HepG2 (cell line): ENCODE data around the gene FBXO2. TPM values are rescaled to one million over a fixed set of nuclear protein-coding genes. Genes with fewer than 3 reads are reported as not detected.

ENCODE experiments used
- CEBPG ChIP-seq: IDR thresholded peaks from 2 replicates; pipeline ENCODE4 v1.6.1; 2016
- CHD2 ChIP-seq: IDR thresholded peaks from 2 replicates; pipeline ENCODE4 v1.6.1; 2011; ENCODE audit warnings: low read depth, low read length, improper control_type of control experiment
- FOXC1 ChIP-seq: sonication (generic); formaldehyde crosslinking; IDR thresholded peaks from 2 replicates; pipeline ENCODE4 v1.8.0; 2022; ENCODE audit warnings: mild to moderate bottlenecking, missing genetic modification reagents, borderline replicate concordance
- GFI1 ChIP-seq: sonication (generic); formaldehyde crosslinking; IDR thresholded peaks from 2 replicates; pipeline ENCODE4 v1.5.0; 2020; ENCODE audit warnings: missing genetic modification reagents, mild to moderate bottlenecking, borderline replicate concordance
- HDAC2 ChIP-seq: sonication (generic); formaldehyde crosslinking; IDR thresholded peaks from 2 replicates; pipeline ENCODE4 v1.4.0; 2020; ENCODE audit warnings: missing genetic modification reagents
- KMT2A ChIP-seq: sonication (generic); formaldehyde crosslinking; IDR thresholded peaks from 2 replicates; pipeline ENCODE4 v1.4.0; 2020; ENCODE audit warnings: missing genetic modification reagents
- MAF1 ChIP-seq: sonication (generic); formaldehyde crosslinking; IDR thresholded peaks from 2 replicates; pipeline ENCODE4 v1.5.0; 2020; ENCODE audit warnings: missing genetic modification reagents, borderline replicate concordance
- MYC ChIP-seq: sonication (generic); formaldehyde crosslinking; IDR thresholded peaks from 2 replicates; pipeline ENCODE4 v1.9.0; 2021; ENCODE audit warnings: missing genetic modification reagents, borderline replicate concordance
- PHF8 ChIP-seq: sonication (generic); formaldehyde crosslinking; IDR thresholded peaks from 2 replicates; pipeline ENCODE4 v1.5.0; 2020; ENCODE audit warnings: missing genetic modification reagents
- SIX1 ChIP-seq: sonication (generic); formaldehyde crosslinking; IDR thresholded peaks from 2 replicates; pipeline ENCODE4 v1.4.0; 2020; ENCODE audit warnings: missing genetic modification reagents, borderline replicate concordance
- SRSF1 ChIP-seq: fragments of 200-400 bp; formaldehyde crosslinking; optimal IDR thresholded peaks from 2 replicates; pipeline ENCODE3; 2017; ENCODE audit warnings: mild to moderate bottlenecking, low read depth, low read length, moderate library complexity
- STAT5B ChIP-seq: sonication (generic); formaldehyde crosslinking; IDR thresholded peaks from 2 replicates; pipeline ENCODE4 v1.4.0; 2020; ENCODE audit warnings: missing genetic modification reagents
- ZBTB3 ChIP-seq: sonication (generic); formaldehyde crosslinking; IDR thresholded peaks from 2 replicates; pipeline ENCODE4 v1.4.0; 2020; ENCODE audit warnings: low read depth, mild to moderate bottlenecking, moderate library complexity, missing genetic modification reagents, borderline replicate concordance
- ZNF160 ChIP-seq: sonication (generic); formaldehyde crosslinking; IDR thresholded peaks from 2 replicates; pipeline ENCODE4 v1.8.0; 2022; ENCODE audit warnings: mild to moderate bottlenecking, inconsistent platforms, missing genetic modification reagents
- ZNF20 ChIP-seq: sonication (generic); formaldehyde crosslinking; IDR thresholded peaks from 2 replicates; pipeline ENCODE4 v1.4.0; 2020; ENCODE audit warnings: mild to moderate bottlenecking, moderate library complexity, missing genetic modification reagents
- ZNF326 ChIP-seq: sonication (generic); formaldehyde crosslinking; IDR thresholded peaks from 2 replicates; pipeline ENCODE4 v1.4.0; 2020; ENCODE audit warnings: missing genetic modification reagents, borderline replicate concordance
- ZNF34 ChIP-seq: sonication (generic); formaldehyde crosslinking; IDR thresholded peaks from 2 replicates; pipeline ENCODE4 v1.4.0; 2020; ENCODE audit warnings: mild to moderate bottlenecking, missing genetic modification reagents, borderline replicate concordance
- ZNF644 ChIP-seq: IDR thresholded peaks from 2 replicates; pipeline ENCODE4 v1.6.1; 2016; ENCODE audit warnings: low read depth
- ZNF652 ChIP-seq: IDR thresholded peaks from 2 replicates; pipeline ENCODE4 v1.6.1; 2016; ENCODE audit warnings: low read depth, borderline replicate concordance
- ZNF737 ChIP-seq: sonication (generic); formaldehyde crosslinking; IDR thresholded peaks from 2 replicates; pipeline ENCODE4 v1.5.0; 2020; ENCODE audit warnings: missing genetic modification reagents, mild to moderate bottlenecking, borderline replicate concordance
- ZNF879 ChIP-seq: sonication (generic); formaldehyde crosslinking; IDR thresholded peaks from 2 replicates; pipeline ENCODE4 v1.8.1; 2023; ENCODE audit warnings: missing genetic modification reagents
- ZSCAN25 ChIP-seq: sonication (generic); formaldehyde crosslinking; IDR thresholded peaks from 2 replicates; pipeline ENCODE4 v1.8.0; 2022; ENCODE audit warnings: mild to moderate bottlenecking, missing genetic modification reagents
- polyA plus RNA-seq, 8 experiments: library from polyadenylated mRNA; depleted of rRNA in 3 of 8; stranded (reverse) in 7 of 8; unstranded in 1 of 8; fragments of >200 nt; fragmentation: Illumina TruSeq in 4 of 8; extraction: Trizol in 4 of 8; gene quantifications; 2 replicates each; pipeline versions ENCODE4 v1.2.1 to v1.2.3, GENCODE V29; 2011 to 2016; ENCODE audit warnings: low read depth in 4 of 8, missing spikeins in 1 of 8, mixed read lengths in 1 of 8; ENCODE audit not compliant: insufficient read depth in 1 of 8
- total RNA-seq, 5 experiments: library from RNA; depleted of rRNA; stranded (reverse); fragments of >200 nt; fragmentation: Illumina TruSeq; extraction: Trizol; gene quantifications; 2 replicates each; pipeline ENCODE4 v1.2.3, GENCODE V29; 2016; ENCODE audit warnings: low read depth in 1 of 5
- TF ChIP-seq, protein P1 (sequence below): sonication (generic); formaldehyde crosslinking; IDR thresholded peaks from 2 replicates; pipeline ENCODE4 v1.4.0; 2020; ENCODE audit warnings: mild to moderate bottlenecking, missing genetic modification reagents
- TF ChIP-seq, protein P2 (sequence below): IDR thresholded peaks from 2 replicates; pipeline ENCODE4 v1.6.1; 2016
- TF ChIP-seq, protein P3 (sequence below): sonication (generic); formaldehyde crosslinking; conservative IDR thresholded peaks from 2 replicates; pipeline ENCODE4 v1.8.0; 2022; ENCODE audit warnings: missing genetic modification reagents
- TF ChIP-seq, protein P4 (sequence below): sonication (generic); formaldehyde crosslinking; IDR thresholded peaks from 2 replicates; pipeline ENCODE4 v1.5.1; 2020; ENCODE audit warnings: missing genetic modification reagents, mild to moderate bottlenecking, borderline replicate concordance

FBXO2 gene
- total and polyA plus RNA-seq, 2 of the 13 experiments (the other 11 are each of a cell fraction or from before 2014, with no cell fraction given) = 79.3 to 112 TPM

DNA sequence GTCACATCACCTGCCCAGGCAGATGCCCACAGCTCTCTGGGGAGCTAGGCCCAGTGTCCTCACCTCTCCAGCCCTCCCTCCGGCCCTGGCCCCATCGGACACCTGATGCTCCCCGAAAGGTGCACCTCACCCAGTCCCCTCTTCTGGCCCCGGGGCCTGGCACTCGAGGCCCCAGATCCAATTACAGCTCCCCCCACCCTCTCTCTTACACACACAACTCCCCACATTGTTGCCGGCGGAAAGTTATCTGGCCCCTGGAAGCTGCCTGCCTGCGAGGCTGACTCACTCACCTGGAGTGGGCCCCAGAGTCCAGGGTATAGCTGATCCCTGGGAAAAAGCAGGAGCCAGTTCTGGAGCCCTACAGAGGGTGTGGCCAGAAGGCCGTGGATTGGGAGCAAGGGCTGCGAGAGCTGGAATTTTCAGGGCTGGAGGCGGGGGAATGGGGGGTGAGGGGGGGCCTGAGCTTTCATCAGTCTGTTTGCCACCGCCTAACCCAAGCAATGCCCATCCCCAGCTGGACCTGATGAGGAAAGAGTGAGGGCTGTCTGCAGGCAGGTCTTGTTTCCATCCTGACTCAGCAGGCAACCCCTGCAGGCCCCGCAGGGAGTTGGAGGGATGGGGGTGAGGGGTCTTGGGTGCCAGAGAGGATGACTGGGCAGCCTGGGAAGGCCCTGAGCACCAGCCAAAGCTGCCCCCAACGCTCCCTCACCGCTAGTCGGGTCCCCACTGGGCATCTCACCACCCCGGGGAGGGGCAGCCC lies 948 bp downstream of the FBXO2 start (continued):
- TF ChIP-seq ZNF737 (CRISPR knock-in tag) (no peak), ZNF160 (CRISPR knock-in tag) (no peak), ZNF34 (no peak), SRSF1 (no peak), ZNF879 (CRISPR knock-in tag) (no peak), FOXC1 (CRISPR knock-in tag) (0 out of 2 replicates have a peak, but pooled peaks have one; percentile 8), ZNF20 (no peak), GFI1 (peak; percentile 45; the same call in 1 of the 2 replicates), PHF8 (CRISPR knock-in tag) (peak; percentile 16; the same call in 1 of the 2 replicates), HDAC2 (CRISPR knock-in tag) (no peak), MAF1 (no peak), ZNF644 (CRISPR knock-in tag) (no peak), STAT5B (CRISPR knock-in tag) (no peak), ZSCAN25 (CRISPR knock-in tag) (no peak), CHD2 (no peak), ZNF326 (CRISPR knock-in tag) (no peak), SIX1 (CRISPR knock-in tag) (peak; percentile 90; the same call in 1 of the 2 replicates), ZBTB3 (CRISPR knock-in tag) (no peak), MYC (peak; percentile 25; the same call in 1 of the 2 replicates), CEBPG (CRISPR knock-in tag) (no peak; the same call in 1 of the 2 replicates), KMT2A (CRISPR knock-in tag) (no peak), ZNF652 (CRISPR knock-in tag) (no peak)
- TF ChIP-seq, protein P1, sequence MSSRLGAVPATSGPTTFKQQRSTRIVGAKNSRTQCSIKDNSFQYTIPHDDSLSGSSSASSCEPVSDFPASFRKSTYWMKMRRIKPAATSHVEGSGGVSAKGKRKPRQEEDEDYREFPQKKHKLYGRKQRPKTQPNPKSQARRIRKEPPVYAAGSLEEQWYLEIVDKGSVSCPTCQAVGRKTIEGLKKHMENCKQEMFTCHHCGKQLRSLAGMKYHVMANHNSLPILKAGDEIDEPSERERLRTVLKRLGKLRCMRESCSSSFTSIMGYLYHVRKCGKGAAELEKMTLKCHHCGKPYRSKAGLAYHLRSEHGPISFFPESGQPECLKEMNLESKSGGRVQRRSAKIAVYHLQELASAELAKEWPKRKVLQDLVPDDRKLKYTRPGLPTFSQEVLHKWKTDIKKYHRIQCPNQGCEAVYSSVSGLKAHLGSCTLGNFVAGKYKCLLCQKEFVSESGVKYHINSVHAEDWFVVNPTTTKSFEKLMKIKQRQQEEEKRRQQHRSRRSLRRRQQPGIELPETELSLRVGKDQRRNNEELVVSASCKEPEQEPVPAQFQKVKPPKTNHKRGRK = no peak
- TF ChIP-seq, protein P2, sequence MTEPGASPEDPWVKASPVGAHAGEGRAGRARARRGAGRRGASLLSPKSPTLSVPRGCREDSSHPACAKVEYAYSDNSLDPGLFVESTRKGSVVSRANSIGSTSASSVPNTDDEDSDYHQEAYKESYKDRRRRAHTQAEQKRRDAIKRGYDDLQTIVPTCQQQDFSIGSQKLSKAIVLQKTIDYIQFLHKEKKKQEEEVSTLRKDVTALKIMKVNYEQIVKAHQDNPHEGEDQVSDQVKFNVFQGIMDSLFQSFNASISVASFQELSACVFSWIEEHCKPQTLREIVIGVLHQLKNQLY = no peak
- TF ChIP-seq, protein P3, sequence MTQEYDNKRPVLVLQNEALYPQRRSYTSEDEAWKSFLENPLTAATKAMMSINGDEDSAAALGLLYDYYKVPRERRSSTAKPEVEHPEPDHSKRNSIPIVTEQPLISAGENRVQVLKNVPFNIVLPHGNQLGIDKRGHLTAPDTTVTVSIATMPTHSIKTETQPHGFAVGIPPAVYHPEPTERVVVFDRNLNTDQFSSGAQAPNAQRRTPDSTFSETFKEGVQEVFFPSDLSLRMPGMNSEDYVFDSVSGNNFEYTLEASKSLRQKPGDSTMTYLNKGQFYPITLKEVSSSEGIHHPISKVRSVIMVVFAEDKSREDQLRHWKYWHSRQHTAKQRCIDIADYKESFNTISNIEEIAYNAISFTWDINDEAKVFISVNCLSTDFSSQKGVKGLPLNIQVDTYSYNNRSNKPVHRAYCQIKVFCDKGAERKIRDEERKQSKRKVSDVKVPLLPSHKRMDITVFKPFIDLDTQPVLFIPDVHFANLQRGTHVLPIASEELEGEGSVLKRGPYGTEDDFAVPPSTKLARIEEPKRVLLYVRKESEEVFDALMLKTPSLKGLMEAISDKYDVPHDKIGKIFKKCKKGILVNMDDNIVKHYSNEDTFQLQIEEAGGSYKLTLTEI (CRISPR knock-in tag) = no peak
- TF ChIP-seq, protein P4, sequence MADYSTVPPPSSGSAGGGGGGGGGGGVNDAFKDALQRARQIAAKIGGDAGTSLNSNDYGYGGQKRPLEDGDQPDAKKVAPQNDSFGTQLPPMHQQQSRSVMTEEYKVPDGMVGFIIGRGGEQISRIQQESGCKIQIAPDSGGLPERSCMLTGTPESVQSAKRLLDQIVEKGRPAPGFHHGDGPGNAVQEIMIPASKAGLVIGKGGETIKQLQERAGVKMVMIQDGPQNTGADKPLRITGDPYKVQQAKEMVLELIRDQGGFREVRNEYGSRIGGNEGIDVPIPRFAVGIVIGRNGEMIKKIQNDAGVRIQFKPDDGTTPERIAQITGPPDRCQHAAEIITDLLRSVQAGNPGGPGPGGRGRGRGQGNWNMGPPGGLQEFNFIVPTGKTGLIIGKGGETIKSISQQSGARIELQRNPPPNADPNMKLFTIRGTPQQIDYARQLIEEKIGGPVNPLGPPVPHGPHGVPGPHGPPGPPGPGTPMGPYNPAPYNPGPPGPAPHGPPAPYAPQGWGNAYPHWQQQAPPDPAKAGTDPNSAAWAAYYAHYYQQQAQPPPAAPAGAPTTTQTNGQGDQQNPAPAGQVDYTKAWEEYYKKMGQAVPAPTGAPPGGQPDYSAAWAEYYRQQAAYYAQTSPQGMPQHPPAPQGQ = no peak
